ENCODE measurements around the gene RGS16.

Gene RGS16

DNA sequence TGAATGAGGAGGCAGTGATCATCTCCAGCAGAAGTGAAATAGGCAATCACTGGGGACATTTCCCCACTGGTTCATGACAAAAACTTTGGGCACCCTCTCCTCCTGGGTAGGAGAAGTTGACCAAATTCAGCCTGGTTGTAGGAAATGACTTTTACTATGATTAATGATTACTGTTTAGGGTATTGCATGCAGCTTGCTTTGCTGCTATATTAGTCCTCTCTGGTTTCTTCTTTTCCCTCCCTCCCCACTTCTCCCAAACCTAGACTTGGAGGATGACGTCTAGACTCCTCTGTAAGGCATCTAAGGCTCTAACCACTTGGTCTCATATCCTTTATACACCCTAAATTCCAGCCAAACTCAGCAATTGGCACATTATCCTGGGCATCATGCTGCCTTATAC is 3.4 kb upstream of the RGS16 start:
- DNase-seq: no peak

DNA sequence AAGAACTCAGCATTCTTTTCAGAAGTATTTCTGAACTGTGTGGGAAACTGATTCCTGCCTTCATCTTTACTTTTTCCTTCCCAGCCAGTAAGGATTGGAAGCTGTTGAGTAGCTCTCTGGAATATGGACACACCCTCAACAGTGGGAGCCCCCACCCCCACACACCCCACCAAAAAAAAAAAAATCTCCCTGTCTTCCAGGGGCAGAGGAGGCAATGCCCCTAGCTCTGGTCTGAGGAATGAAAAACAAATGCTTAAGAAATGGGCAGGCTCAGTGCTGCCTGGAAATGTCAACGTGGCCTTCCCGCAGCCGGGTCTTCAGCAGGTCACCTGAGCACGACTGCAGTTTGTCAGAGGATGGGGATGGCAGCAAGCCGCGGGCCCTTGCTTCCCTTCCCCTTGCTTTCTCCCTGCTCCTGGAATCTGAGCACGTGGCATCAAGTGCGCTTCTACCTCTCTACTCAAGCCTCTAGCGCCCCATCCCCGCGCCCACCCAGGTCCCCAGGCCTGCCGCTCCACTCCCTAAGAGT is 479 bp downstream of the RGS16 start:
- no peak for DNase-seq

DNA sequence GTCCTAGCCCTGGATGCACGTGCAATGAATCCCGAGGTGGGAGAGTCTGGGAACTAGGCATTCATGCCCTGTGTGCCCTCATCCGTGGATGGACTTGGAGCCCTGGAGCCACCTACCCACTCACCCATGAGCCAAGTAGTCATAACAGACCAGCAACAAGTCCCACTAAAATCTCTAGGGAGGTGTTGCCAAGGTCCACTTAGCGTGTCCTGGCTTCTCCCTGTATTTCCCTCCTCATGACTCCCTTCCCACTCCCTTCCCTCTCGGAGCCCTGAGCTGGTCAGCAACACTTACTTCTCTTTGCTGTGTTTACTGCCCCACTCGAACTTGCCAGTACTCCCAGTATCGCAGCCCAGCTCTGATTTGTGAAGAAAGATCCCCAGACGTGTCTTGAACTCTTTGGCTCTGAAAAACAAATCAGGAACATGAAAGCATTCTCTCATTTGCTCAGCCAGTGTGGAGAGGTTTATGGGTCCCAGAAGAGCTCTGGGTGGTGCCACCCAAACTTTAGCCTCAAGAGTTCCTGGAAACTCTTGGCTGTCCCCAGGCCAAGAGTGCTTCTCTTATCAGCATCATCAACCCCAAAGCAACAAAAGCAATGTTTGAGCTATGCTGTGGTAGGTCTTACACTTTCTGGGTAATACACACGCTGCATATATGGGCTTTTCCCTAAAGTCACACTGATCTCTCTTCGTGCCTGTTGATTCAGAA is 1.1 kb downstream of the RGS16 start:
- no peak for DNase-seq

GRCh38 chr1:182601913-182602312 is 2.3 kb downstream of the RGS16 start:
- no peak for DNase-seq

- DNase-seq: peak; percentile 84
Measured at GRCh38 chr1:182601416-182601786, 2.8 kb downstream of the RGS16 start.

GRCh38 chr1:182600745-182601415 is 3.3 kb downstream of the RGS16 start:
- DNase-seq: no peak

DNA sequence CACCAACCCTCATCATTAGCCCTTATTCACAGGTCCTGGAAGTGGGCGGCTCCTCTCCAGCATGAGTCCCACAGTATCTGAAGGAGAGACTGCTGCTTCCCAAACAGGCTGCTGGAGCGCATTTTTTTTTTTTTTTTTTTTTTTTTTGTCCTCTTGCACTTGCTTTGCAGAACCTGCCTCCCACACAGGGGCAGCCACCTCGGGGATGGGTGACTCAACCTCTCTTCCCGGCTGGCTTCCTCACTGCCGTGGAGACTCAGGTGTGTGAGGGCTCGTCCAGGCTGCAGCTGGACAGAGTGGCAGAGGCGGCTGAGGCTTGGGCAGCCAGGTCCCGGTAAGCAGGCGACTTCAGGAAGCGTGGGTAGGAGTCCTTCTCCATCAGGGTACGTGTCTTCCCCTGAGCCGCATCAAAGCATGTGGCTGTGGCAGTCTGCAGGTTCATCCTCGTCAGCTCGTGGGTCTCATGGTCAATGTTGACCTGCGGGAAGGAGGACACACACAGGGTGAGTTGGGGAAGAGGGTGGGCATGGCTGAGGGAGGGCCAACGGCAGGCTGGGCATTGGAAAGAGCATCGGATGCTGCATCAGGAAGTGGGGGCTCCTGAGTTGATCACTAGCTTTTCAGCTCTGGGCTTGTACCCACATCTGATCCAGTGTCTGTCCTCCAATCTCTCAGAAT is 4.0 kb downstream of the RGS16 start:
- no peak for DNase-seq

DNA sequence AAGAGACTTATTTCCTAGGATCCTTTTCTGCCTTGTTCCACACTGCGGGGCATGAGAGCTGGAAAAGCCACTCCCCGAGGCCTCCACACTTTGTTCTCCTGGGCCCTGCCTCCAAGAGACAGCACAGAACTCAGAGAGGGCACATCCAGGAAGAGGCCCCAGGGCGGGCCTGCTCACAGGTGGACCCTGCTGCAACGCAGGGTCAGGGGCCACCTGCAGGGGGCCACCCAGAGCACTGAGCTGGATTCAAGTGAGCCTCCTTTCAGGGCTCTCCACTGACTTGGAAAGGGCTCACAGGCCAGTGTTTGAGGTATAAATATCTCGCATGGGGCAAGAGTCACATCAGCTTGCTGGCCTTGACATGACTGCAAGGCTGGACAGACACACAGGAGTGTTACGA is 4.8 kb downstream of the RGS16 start:
- DNase-seq: no peak

- DNase-seq: no peak
Measured at GRCh38 chr1:182598296-182598695, 5.9 kb downstream of the RGS16 start.

GRCh38 chr1:182596934-182597333 is 7.3 kb downstream of the RGS16 start:
- no peak for DNase-seq

DNA sequence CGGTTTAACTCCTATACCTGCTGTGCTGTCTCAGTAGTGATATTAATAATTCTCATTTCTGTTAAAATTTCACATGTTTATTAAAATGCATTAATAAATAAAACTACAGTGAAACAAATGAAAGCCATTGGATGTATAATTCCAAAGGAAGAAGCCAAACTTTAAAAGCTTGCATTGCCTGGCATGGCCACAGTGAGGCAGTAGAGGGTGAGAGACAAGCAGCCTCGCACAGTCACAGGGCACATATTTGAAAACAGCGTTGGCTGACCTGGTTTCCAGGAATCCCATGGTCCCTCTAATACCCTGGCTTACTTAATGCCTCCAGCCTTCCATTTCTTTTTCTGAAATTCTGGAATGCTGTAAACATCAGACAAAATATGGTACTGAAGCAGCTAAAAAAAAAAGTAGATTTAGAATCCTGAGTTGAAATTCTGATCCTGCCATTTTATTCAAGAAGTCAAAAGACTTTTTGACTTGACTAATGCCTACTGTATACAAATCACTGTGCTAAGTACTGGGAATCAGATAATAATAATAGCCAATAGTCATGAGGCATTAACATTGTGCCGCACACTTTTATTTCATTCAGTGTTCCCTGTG is 8.4 kb downstream of the RGS16 start:
- peak; percentile 61 for DNase-seq

- no peak for DNase-seq
Measured at GRCh38 chr1:182589931-182590330, 14.3 kb downstream of the RGS16 start.

- DNase-seq: no peak
Measured at GRCh38 chr1:182589520-182589919, 14.7 kb downstream of the RGS16 start.

GRCh38 chr1:182588500-182589396 is 15.4 kb downstream of the RGS16 start, which contains the start of gene RNASEL:
Gene RNASEL, minus strand, starts transcription at chr1:182589256. Its CDS starts 2,450 bp downstream, at chr1:182586806.
- DNase-seq: peak; percentile 58

GRCh38 chr1:182587666-182588499 is 16.3 kb downstream of the RGS16 start:
- DNase-seq: no peak

- no peak for DNase-seq
Measured at GRCh38 chr1:182587093-182587492, 17.1 kb downstream of the RGS16 start.

DNA sequence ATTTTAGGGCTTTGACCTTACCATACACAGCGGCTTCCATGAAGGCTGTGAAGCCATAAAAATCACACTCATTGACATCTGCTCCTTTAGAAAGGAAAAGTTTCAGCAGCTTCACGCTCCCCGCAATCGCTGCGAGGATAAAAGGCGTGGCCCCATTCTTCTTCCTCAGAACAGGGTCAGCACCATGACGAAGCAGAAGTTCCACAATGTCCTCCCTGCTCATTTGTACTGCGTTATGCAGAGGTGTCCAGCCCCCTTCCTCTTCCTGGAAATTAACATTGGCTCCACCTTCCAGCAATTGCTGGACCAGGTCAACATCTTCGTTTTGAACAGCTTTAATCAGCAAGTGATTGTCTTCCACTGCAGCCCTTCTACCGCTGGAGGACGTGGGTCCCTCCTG is 17.8 kb downstream of the RGS16 start:
- no peak for DNase-seq

DNA sequence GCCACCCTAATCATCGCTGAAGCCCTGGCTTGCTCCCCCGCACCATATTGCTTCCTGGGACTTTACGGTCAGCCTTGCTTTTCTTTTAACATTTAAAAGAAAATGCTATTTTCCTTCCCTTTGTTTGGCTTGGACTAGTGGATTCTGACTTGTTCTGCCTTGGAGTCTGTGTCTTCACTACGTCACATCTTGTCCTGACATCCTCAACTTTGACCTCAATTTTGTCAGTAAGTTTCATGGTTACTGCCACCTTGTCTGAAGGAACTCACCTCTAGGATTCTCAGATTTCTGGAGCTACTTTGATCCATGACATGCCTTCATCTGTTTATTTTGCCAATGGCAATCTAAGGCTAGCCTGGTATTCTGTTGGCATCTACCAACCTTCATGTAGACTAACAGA is 19.4 kb downstream of the RGS16 start:
- DNase-seq: no peak

GRCh38 chr1:182580736-182581135 is 23.5 kb downstream of the RGS16 start:
- no peak for DNase-seq

DNA sequence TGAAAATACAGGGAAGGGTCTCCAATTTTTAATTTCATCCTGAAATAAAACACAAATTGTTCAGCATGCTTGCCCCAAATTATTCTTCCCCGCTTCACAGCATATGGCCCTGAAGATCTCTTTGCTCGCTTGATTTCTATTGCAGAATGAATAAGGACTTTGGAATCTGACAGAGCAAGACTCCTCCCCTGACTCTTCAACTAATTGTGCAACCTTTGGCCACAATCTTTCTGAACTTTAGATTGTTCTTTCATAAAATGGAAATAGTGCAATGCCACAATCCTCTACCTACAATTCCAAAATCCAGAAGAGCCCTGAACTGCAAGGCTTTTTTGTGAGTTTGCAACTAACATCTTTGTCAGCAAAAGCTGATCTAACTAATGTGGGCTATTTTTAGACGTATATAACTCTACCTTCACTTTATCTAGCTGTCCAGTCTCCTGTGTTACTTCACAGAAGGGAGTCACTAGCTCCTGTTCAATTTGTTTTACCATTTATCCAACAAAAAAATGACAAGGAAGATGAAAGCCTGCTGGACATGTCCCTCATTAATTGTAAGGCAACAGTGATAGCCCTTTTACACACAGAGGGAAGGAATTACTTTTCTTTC is 28.5 kb downstream of the RGS16 start:
- DNase-seq: no peak

DNA sequence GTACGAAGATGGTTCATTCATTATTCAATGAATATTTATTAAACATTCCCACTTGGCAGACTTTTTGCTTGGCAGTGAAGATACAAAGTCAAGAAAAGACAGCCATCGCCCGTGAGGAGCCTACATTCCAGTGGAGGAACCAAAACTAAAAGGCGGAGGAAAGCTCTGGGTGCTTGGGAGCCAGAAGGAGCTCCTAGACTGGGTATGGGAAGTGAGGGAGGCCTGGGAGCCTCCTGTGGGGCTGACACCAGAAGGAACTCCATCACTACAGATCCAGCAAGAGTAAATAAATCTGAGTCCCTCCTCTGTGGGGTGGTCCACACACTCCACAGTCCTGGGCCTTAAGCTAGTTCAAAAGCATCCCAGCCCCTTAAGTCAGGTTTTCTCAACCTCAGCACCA is 30.0 kb downstream of the RGS16 start:
- DNase-seq: no peak
